NB4 (cell line): ENCODE measurements around the gene CCR4.

ENCODE experiments used
- DNase-seq: peaks from one replicate; pipeline ENCODE4 v3.0.0; 2010; ENCODE audit warnings: low read depth
- H3K4me3 ChIP-seq: one replicate; pipeline ENCODE4 v1.5.1; 2011; ENCODE audit warnings: mild to moderate bottlenecking, low read depth, low read length, moderate library complexity
- CTCF ChIP-seq: IDR thresholded peaks from one replicate; pipeline ENCODE4 v1.5.1; 2012; ENCODE audit warnings: low read depth, low read length
- MAX ChIP-seq: IDR thresholded peaks from 2 replicates; pipeline ENCODE4 v1.6.1; 2011; ENCODE audit warnings: low read depth, low read length
- MYC ChIP-seq: IDR thresholded peaks from 2 replicates; pipeline ENCODE4 v1.6.1; 2011; ENCODE audit warnings: low read depth, low read length
- POLR2A ChIP-seq: IDR thresholded peaks from 2 replicates; pipeline ENCODE4 v1.6.1; 2011; ENCODE audit warnings: mild to moderate bottlenecking; ENCODE audit not compliant: insufficient read length; ENCODE audit errors: extremely low read depth

Gene CCR4

DNA sequence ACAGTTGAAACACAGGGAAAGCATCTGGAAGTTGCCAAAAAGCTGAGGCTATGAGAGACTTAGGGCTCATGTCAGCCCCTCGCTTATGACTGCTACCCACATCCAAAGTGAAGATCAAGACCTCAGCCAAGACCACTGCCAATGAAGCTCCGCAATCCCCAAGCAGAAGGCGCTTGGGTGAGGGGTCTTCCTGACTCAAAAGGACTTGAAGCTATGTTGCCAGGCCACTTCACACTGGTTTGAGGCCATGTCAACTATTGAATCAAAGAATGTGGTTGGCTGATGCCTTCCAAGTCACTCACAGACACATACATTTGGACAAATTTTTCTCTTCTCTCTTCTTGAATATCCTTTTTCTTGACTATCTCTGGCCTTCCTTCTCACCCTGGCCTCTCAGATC lies 928 bp upstream of the CCR4 start:
- TF ChIP-seq MAX (no peak), MYC (no peak), POLR2A (no peak), CTCF (no peak)
- no peak for DNase-seq
- no peak overlapping the region for H3K4me3 ChIP-seq

- TF ChIP-seq CTCF (no peak), POLR2A (no peak), MAX (no peak), MYC (no peak)
- no peak overlapping the region for H3K4me3 ChIP-seq
These were observed 1.1 kb downstream of the CCR4 start for GRCh38 chr3:32952369-32953077.

GRCh38 chr3:32954506-32954905 lies 3.1 kb downstream of the CCR4 start:
- H3K4me3 ChIP-seq = no peak overlapping the region
- DNase-seq = no peak
- TF ChIP-seq POLR2A = no peak
- TF ChIP-seq CTCF = no peak
- no peak for TF ChIP-seq MAX
- TF ChIP-seq MYC = no peak

More at GRCh38 chr3:32952369-32953077, 1.1 kb downstream of the CCR4 start:
- DNase-seq = no peak

DNA sequence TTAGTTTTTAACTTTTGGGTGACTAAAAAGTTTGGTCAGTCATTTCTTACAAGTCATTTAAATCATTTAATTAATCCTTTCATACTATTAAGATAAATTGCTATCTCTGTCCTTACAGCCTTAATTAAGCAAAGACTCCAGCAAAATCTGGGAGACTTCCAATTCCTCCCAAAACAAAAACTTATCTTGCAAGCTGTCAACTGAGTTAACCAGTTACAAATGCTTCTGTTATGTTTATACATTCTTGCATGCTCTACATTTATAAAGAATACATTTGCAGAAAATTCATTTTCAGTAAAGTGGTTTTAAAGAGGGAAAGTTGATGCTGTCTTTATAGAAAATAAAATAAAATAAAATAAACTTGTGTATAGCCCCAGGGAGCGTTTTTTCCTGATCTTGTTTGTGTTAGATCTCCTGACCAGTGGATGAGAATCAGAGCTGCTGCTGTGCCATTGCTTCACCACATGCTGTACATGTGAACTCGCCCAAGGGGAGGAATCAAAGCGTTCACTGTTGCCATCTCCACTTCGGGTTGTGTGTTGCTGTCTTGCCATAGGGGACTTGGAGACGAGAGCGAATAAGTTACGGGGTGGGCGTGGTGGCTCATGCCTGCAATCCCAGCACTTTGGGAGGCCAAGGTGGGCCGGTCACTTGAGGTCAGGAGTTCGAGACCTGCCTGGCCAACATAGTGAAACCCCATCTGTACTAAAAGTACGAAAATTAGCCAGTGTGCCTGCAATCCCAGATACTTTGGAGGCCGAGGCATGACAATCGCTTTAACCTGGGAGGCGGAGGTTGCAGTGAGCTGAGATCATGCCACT lies 5.5 kb downstream of the CCR4 start:
- no peak for TF ChIP-seq MYC
- TF ChIP-seq POLR2A = no peak
- TF ChIP-seq CTCF = no peak
- no peak for TF ChIP-seq MAX
- DNase-seq = no peak
- H3K4me3 ChIP-seq = no peak overlapping the region

GRCh38 chr3:32958509-32958908 lies 7.1 kb downstream of the CCR4 start:
- TF ChIP-seq POLR2A = no peak
- no peak for TF ChIP-seq MYC
- no peak for TF ChIP-seq MAX
- no peak for TF ChIP-seq CTCF
- no peak for DNase-seq
- H3K4me3 ChIP-seq = no peak overlapping the region
